KMS-11 (cell line): Measurements from ENCODE around the gene EEF1AKMT1.

Experiments used
- H2AFZ ChIP-seq: fragments of 200-600 bp; sonication (generic); 2 replicates; pipeline ENCODE4 v1.6.1; 2016; ENCODE audit warnings: antibody characterized with exemption, mixed run types, low read depth
- H3K27ac ChIP-seq: fragments of 200-600 bp; sonication (generic); 2 replicates; pipeline ENCODE4 v1.6.1; 2016; ENCODE audit warnings: mild to moderate bottlenecking, mixed run types
- H3K27me3 ChIP-seq: fragments of 200-600 bp; sonication (generic); 2 replicates; pipeline ENCODE4 v1.6.1; 2017; ENCODE audit warnings: mild to moderate bottlenecking, low read depth, mixed run types, moderate library complexity; ENCODE audit not compliant: insufficient read depth
- H3K36me3 ChIP-seq: fragments of 200-600 bp; sonication (generic); 2 replicates; pipeline ENCODE4 v1.6.1; 2017; ENCODE audit warnings: mild to moderate bottlenecking, mixed run types; ENCODE audit not compliant: insufficient read depth
- H3K4me1 ChIP-seq: fragments of 200-600 bp; sonication (generic); 2 replicates; pipeline ENCODE4 v1.6.1; 2016; ENCODE audit warnings: mild to moderate bottlenecking, low read depth, mixed run types; ENCODE audit not compliant: poor library complexity, severe bottlenecking
- H3K4me2 ChIP-seq: fragments of 200-600 bp; sonication (generic); 2 replicates; pipeline ENCODE4 v1.7.0; 2016; ENCODE audit warnings: mild to moderate bottlenecking, mixed run types
- H3K4me3 ChIP-seq: fragments of 200-600 bp; sonication (generic); IDR thresholded peaks from 2 replicates; pipeline ENCODE4 v1.6.1; 2017; ENCODE audit warnings: low read depth, low read length, mixed read lengths; ENCODE audit not compliant: insufficient read depth
- H3K79me2 ChIP-seq: fragments of 200-600 bp; sonication (generic); 2 replicates; pipeline ENCODE4 v1.6.1; 2016; ENCODE audit warnings: low read depth, mixed run types; ENCODE audit not compliant: insufficient read depth
- H3K9ac ChIP-seq: fragments of 200-600 bp; sonication (generic); 2 replicates; pipeline ENCODE4 v1.6.1; 2016; ENCODE audit warnings: mild to moderate bottlenecking, mixed run types
- H4K20me1 ChIP-seq: fragments of 200-600 bp; sonication (generic); 2 replicates; pipeline ENCODE4 v1.6.1; 2016; ENCODE audit warnings: mild to moderate bottlenecking, mixed run types; ENCODE audit not compliant: insufficient read depth
- TF ChIP-seq, protein P1 (sequence below): fragments of 200-600 bp; sonication (generic); conservative IDR thresholded peaks from 2 replicates; pipeline ENCODE4 v1.6.1; 2017; ENCODE audit warnings: low read depth, mild to moderate bottlenecking, antibody characterized with exemption, low read length, moderate library complexity, mixed read lengths

Gene EEF1AKMT1

DNA sequence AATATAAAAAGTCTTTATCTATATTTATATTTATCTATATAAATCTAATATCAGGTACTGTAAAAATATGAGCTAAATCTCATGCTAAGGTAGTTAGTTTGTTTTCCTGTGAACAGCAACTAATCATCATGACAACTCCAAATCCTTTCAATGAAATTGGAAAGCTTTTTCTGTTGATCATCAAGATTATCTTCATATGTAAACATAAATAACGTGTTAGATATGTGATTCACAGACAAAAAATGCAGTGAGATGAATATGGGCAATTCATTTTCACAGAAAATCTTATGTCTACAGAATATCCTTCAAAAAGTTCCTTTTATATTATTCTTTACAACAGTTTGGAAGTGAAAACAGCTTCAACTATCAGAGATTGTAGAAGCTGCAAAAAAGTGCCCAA is 41.7 kb upstream of the EEF1AKMT1 start:
- H4K20me1 ChIP-seq = no peaks in the 10 kb centered on the region
- TF ChIP-seq, protein P1, sequence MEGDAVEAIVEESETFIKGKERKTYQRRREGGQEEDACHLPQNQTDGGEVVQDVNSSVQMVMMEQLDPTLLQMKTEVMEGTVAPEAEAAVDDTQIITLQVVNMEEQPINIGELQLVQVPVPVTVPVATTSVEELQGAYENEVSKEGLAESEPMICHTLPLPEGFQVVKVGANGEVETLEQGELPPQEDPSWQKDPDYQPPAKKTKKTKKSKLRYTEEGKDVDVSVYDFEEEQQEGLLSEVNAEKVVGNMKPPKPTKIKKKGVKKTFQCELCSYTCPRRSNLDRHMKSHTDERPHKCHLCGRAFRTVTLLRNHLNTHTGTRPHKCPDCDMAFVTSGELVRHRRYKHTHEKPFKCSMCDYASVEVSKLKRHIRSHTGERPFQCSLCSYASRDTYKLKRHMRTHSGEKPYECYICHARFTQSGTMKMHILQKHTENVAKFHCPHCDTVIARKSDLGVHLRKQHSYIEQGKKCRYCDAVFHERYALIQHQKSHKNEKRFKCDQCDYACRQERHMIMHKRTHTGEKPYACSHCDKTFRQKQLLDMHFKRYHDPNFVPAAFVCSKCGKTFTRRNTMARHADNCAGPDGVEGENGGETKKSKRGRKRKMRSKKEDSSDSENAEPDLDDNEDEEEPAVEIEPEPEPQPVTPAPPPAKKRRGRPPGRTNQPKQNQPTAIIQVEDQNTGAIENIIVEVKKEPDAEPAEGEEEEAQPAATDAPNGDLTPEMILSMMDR = no peak
- H3K27ac ChIP-seq = no peak overlapping the region
- H2AFZ ChIP-seq = no peak overlapping the region
- no peaks in the 10 kb centered on the region for H3K27me3 ChIP-seq
- H3K4me3 ChIP-seq = no peak overlapping the region
- no peaks in the 10 kb centered on the region for H3K36me3 ChIP-seq
- no peaks in the 10 kb centered on the region for H3K79me2 ChIP-seq
- no peak overlapping the region for H3K4me2 ChIP-seq
- H3K9ac ChIP-seq = no peak overlapping the region
- H3K4me1 ChIP-seq = no peaks in the 10 kb centered on the region

DNA sequence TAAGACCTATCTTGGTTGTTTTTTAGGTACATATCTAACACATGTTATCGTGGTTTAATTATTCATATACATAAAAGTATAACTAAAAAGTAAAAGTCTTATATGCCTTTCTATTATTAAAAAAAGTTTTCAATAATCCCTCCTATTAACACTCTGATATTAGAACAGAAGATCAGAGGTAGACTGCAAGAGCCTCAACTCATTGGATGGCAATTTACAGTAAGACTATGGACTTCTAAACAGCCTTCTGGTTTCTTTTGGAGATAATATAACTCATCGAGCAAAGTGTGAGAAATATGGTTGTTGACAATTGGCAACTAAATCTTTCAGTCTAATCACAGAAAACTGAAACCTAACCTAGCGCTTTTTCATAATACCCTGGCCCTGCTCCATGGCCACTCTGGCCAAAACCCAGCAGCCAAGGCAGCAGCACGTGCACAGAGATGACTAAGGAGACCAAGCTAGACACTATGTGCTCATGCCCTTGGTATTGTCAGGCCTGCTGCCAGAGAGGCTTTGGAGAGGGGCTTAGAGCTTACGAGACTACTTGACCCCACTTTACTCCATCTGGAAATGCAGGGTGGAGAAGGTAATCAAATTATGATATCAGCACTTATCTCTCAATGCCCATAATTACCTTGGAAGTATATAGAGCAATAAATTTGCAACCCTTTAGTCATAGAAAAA is 40.6 kb upstream of the EEF1AKMT1 start:
- H3K9ac ChIP-seq = no peak overlapping the region
- H4K20me1 ChIP-seq = no peaks in the 10 kb centered on the region
- no peak overlapping the region for H3K4me3 ChIP-seq
- H3K4me2 ChIP-seq = no peak overlapping the region
- no peaks in the 10 kb centered on the region for H3K36me3 ChIP-seq
- no peak overlapping the region for H3K27ac ChIP-seq
- TF ChIP-seq, protein P1 = no peak
- no peaks in the 10 kb centered on the region for H3K79me2 ChIP-seq
- no peaks in the 10 kb centered on the region for H3K4me1 ChIP-seq
- H3K27me3 ChIP-seq = no peaks in the 10 kb centered on the region
- H2AFZ ChIP-seq = no peak overlapping the region

DNA sequence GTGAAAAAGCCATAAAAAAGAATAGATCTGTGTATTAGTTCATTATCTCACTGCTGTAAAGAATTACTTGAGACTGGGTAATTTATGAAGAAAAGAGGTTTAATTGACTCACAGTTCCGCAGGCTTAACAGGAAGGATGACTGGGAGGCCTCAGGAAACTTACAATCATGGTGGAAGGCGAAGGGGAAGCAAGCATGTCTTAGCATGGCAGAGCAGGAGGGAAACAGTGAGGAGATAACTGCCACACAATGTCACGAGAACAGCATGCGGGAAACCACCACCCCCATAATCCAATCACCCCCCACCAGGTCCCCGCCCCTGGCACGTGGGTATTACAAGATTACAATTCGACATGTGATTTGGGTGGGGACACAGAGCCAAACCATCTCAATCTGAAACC is 39.1 kb upstream of the EEF1AKMT1 start:
- no peaks in the 10 kb centered on the region for H4K20me1 ChIP-seq
- no peaks in the 10 kb centered on the region for H3K4me1 ChIP-seq
- no peak overlapping the region for H2AFZ ChIP-seq
- H3K27ac ChIP-seq = no peak overlapping the region
- TF ChIP-seq, protein P1 = no peak
- H3K36me3 ChIP-seq = no peaks in the 10 kb centered on the region
- no peak overlapping the region for H3K4me2 ChIP-seq
- H3K4me3 ChIP-seq = no peak overlapping the region
- no peaks in the 10 kb centered on the region for H3K79me2 ChIP-seq
- no peaks in the 10 kb centered on the region for H3K27me3 ChIP-seq
- H3K9ac ChIP-seq = no peak overlapping the region

DNA sequence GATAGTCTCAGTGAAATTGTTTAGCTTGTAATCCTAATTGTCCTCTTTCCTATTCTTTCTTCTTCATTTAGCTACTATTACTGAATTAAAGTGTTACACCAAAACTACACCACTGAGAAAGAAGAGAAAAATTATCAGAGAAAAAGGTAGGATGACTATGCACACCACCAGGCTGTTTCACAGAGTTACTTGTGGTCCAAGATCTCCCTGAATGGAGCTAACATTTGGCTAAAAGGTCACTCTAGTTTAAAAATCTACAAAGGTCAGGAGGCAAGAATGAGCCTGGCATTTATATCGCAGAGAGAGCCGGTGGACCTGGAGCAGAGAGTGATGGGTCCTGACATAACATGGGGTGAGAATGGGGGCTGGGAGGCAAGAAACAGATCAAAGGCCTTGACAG is 37.0 kb upstream of the EEF1AKMT1 start:
- H3K4me1 ChIP-seq = no peaks in the 10 kb centered on the region
- no peaks in the 10 kb centered on the region for H3K79me2 ChIP-seq
- H3K27me3 ChIP-seq = no peaks in the 10 kb centered on the region
- TF ChIP-seq, protein P1 = no peak
- H4K20me1 ChIP-seq = no peaks in the 10 kb centered on the region
- no peak overlapping the region for H3K4me2 ChIP-seq
- H3K9ac ChIP-seq = no peak overlapping the region
- no peak overlapping the region for H3K4me3 ChIP-seq
- H2AFZ ChIP-seq = no peak overlapping the region
- no peaks in the 10 kb centered on the region for H3K36me3 ChIP-seq
- no peak overlapping the region for H3K27ac ChIP-seq
